Measurements from ENCODE around the gene HKDC1.

Gene HKDC1

GRCh38 chr10:69242040-69242851 is 22.1 kb downstream of the HKDC1 start:
- H3K36me3 ChIP-seq, result no peaks in the 10 kb centered on the region
- DNase-seq, result no peak
- no peaks in the 10 kb centered on the region for H3K4me1 ChIP-seq
- TF ChIP-seq CTCF (IDR thresholded peaks at IDR 0.05; ENCODE audit: low read depth, low read length), result no peak
- no peaks in the 10 kb centered on the region for H3K9me3 ChIP-seq
- no peaks in the 10 kb centered on the region for H3K27me3 ChIP-seq
- no peak overlapping the region for H3K4me3 ChIP-seq (ENCODE audit: low read depth, low read length)

- no peak for TF ChIP-seq CTCF (IDR thresholded peaks at IDR 0.05; ENCODE audit: low read depth, low read length)
- no peak overlapping the region for H3K4me3 ChIP-seq (ENCODE audit: low read depth, low read length)
- no peaks in the 10 kb centered on the region for H3K36me3 ChIP-seq
- DNase-seq, result no peak
- H3K4me1 ChIP-seq, result no peaks in the 10 kb centered on the region
- H3K9me3 ChIP-seq, result no peaks in the 10 kb centered on the region
- H3K27me3 ChIP-seq, result no peaks in the 10 kb centered on the region
These were observed 22.7 kb downstream of the HKDC1 start for GRCh38 chr10:69242852-69243212.

GRCh38 chr10:69243817-69244216 is 23.7 kb downstream of the HKDC1 start:
- no peaks in the 10 kb centered on the region for H3K27me3 ChIP-seq
- H3K4me3 ChIP-seq (ENCODE audit: low read depth, low read length), result no peak overlapping the region
- DNase-seq, result no peak
- no peaks in the 10 kb centered on the region for H3K9me3 ChIP-seq
- no peaks in the 10 kb centered on the region for H3K4me1 ChIP-seq
- TF ChIP-seq CTCF (IDR thresholded peaks at IDR 0.05; ENCODE audit: low read depth, low read length), result no peak
- H3K36me3 ChIP-seq, result no peaks in the 10 kb centered on the region

GRCh38 chr10:69246036-69246435 is 25.9 kb downstream of the HKDC1 start:
- TF ChIP-seq CTCF (IDR thresholded peaks at IDR 0.05; ENCODE audit: low read depth, low read length), result no peak

GRCh38 chr10:69246581-69247312 is 26.6 kb downstream of the HKDC1 start:
- Histone ChIP-seq H3K4me3 (ENCODE audit: low read depth, low read length) (no peak overlapping the region), H3K36me3 (no peaks in the 10 kb centered on the region), H3K9me3 (no peaks in the 10 kb centered on the region), H3K4me1 (no peaks in the 10 kb centered on the region), H3K27me3 (no peaks in the 10 kb centered on the region)
- DNase-seq, result no peak
- TF ChIP-seq CTCF (IDR thresholded peaks at IDR 0.05; ENCODE audit: low read depth, low read length), result no peak

More at GRCh38 chr10:69246036-69246435, 25.9 kb downstream of the HKDC1 start:
- Histone ChIP-seq H3K27me3 (no peaks in the 10 kb centered on the region), H3K4me3 (ENCODE audit: low read depth, low read length) (no peak overlapping the region), H3K9me3 (no peaks in the 10 kb centered on the region), H3K36me3 (no peaks in the 10 kb centered on the region), H3K4me1 (no peaks in the 10 kb centered on the region)
- no peak for DNase-seq

- no peak for DNase-seq
- Histone ChIP-seq H3K9me3 (no peaks in the 10 kb centered on the region), H3K4me1 (no peaks in the 10 kb centered on the region), H3K36me3 (no peaks in the 10 kb centered on the region), H3K27me3 (no peaks in the 10 kb centered on the region), H3K4me3 (ENCODE audit: low read depth, low read length) (no peak overlapping the region)
- TF ChIP-seq CTCF (IDR thresholded peaks at IDR 0.05; ENCODE audit: low read depth, low read length), result no peak
These were observed 27.2 kb downstream of the HKDC1 start for GRCh38 chr10:69247313-69247710.
